NT2/D1 (cell line): ENCODE results near the gene LRCOL1.
"Not testable (repeated sequence)": the region's sequence is repeated elsewhere in the genome, so short reads cannot be mapped to it uniquely, and the experiment has no call there.

Experiments
- DNase-seq: peaks from one replicate; pipeline ENCODE4 v3.0.0-alpha.2; 2011; ENCODE audit warnings: low read depth, low spot score
- H3K27me3 ChIP-seq: 2 replicates; pipeline ENCODE4 v1.6.0; 2011; ENCODE audit warnings: mild to moderate bottlenecking; ENCODE audit not compliant: insufficient read length, insufficient read depth
- H3K36me3 ChIP-seq: 2 replicates; pipeline ENCODE4 v1.6.1; 2011; ENCODE audit warnings: mild to moderate bottlenecking, low read length, mixed read lengths; ENCODE audit not compliant: insufficient read depth, insufficient read length
- H3K4me1 ChIP-seq: 2 replicates; pipeline ENCODE4 v1.5.1; 2011; ENCODE audit not compliant: insufficient read depth, insufficient read length
- H3K4me3 ChIP-seq: 2 replicates; pipeline ENCODE4 v1.5.1; 2011; ENCODE audit warnings: low read depth; ENCODE audit not compliant: insufficient read length
- H3K9ac ChIP-seq: 2 replicates; pipeline ENCODE4 v1.6.0; 2011; ENCODE audit warnings: low read depth; ENCODE audit not compliant: insufficient read length
- H3K9me3 ChIP-seq: 2 replicates; pipeline ENCODE4 v1.5.1; 2011; ENCODE audit warnings: mild to moderate bottlenecking, low read length; ENCODE audit not compliant: insufficient read depth
- SUZ12 ChIP-seq: IDR thresholded peaks from 2 replicates; pipeline ENCODE4 v1.6.1; 2011; ENCODE audit not compliant: insufficient read length, insufficient read depth; ENCODE audit errors: extremely low read depth
- YY1 ChIP-seq: IDR thresholded peaks from 2 replicates; pipeline ENCODE4 v1.6.1; 2011; ENCODE audit not compliant: insufficient read length, insufficient read depth
- ZNF274 ChIP-seq: IDR thresholded peaks from 2 replicates; pipeline ENCODE4 v1.6.1; 2011; ENCODE audit warnings: mild to moderate bottlenecking, low read depth, low read length

The LRCOL1 gene

DNA sequence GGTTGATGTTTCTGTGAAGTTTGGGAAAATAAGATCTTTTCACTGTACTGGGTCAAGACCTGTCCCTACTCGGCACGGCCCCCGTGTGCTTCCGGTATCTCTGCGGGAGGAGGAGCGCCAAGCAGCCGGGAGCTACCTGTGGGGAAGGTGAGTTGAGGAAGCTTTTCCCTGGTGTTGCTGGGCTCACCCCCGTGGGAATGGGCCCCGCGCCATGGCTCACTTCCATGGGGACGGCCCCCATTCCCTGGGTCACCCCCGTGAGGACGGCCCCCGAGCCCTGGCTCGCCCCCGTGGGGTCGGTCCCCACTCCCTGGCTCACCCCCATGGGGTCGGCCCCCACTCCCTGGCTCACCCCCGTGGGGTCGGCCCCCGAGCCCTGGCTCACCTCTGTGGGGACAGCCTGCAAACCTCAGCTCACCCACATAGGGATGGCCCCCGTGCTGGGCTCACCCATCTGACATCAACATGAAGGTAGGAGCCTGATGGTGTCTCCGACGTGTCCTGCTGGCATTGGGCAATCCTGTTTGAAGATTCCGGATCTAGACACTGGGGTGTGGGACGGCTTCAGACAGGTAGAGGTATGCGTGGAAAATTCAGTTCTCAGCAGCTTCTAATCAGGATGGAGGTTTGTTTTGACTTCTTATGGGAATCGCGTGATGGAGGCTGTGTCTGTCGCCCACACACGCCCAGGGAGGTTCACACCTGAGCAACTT lies 9.1 kb downstream of the LRCOL1 start:
- TF ChIP-seq ZNF274 (no peak), SUZ12 (no peak), YY1 (no peak)
- no peak for DNase-seq
- H3K27me3 ChIP-seq: peaks cover 73% of the 10 kb centered on the region
- H3K4me1 ChIP-seq: peaks cover 24% of the 10 kb centered on the region
- H3K4me3 ChIP-seq: no peak overlapping the region
- H3K36me3 ChIP-seq: no peaks in the 10 kb centered on the region
- H3K9ac ChIP-seq: no peak overlapping the region
- H3K9me3 ChIP-seq: no peaks in the 10 kb centered on the region

DNA sequence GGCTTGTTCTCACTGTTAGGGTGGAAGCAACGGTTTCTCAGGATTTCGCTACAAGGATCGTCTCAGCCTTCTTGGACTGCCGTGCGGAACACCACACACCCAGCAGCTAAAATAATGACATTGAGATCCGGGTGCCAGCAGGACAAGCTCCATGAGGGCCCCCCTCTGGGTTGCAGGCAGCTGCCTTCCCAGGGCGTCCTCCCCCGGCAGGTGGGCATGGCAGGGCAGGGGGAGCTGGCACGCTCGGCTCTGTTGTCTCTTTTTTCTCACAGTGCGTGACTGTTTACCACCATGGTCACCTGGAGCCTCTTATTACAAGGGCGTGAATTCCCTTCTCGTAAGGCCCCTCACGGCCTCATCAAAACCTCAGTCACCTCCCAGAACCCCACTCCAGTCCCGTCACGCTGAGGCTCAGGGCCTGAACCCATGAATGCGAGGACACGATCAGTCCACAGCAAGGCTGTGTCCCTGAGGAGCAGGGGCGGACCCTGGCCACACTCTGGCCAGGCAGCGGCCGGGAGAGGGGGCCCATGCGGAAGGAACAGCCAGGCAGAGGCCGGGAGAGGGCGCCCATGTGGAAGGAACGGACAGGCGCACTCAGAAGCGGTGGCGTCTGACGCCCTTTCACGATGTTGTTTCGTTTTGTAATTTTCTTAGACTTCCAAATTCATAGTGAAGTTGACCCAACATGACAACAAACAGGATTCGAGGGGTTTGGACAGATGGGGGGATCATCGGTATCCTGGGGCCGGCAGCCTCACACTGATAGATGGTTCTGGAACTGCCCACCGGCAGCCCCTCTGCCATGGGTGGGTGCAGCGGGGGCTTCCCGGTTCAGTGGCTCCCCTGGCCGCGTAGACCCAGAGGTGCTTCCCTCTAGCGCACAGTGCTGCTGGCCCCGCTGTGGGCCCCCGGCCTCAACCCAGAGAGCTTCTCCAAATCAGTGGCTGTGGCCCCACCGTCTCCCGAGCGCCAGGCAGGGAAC lies 10.0 kb downstream of the LRCOL1 start:
- no peak for DNase-seq
- H3K9ac ChIP-seq: peak overlapping the region; percentile 68

DNA sequence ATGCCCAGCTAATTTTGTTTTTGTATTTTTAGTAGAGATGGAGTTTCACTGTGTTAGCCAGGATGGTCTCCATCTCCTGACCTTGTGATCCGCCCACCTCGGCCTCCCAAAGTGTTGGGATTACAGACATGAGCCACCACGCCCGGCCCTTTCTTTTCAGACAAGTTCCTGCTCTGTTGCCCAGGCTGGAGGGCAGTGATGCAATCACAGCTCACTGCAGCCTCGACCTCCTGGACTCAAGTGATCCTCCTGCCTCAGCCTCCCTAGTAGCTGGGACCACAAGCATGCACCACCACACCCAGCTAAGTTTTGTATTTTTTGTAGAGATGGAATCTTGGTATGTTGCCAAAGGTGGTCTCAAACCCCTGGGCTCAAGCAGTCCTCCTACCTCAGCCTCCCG lies 10.9 kb downstream of the LRCOL1 start:
- H3K27me3 ChIP-seq: peaks cover 70% of the 10 kb centered on the region
- H3K9ac ChIP-seq, DNase-seq, H3K4me3 ChIP-seq, H3K36me3 ChIP-seq, H3K9me3 ChIP-seq: not testable (repeated sequence)
- peaks cover 24% of the 10 kb centered on the region for H3K4me1 ChIP-seq

More for the DNA sequence above, 10.0 kb downstream of the LRCOL1 start:
- Histone ChIP-seq H3K36me3 (no peaks in the 10 kb centered on the region), H3K4me3 (no peak overlapping the region), H3K27me3 (peaks cover 74% of the 10 kb centered on the region), H3K9me3 (no peaks in the 10 kb centered on the region), H3K4me1 (peaks cover 24% of the 10 kb centered on the region)
- no peak for TF ChIP-seq YY1
- no peak for TF ChIP-seq SUZ12
- TF ChIP-seq ZNF274: no peak

DNA sequence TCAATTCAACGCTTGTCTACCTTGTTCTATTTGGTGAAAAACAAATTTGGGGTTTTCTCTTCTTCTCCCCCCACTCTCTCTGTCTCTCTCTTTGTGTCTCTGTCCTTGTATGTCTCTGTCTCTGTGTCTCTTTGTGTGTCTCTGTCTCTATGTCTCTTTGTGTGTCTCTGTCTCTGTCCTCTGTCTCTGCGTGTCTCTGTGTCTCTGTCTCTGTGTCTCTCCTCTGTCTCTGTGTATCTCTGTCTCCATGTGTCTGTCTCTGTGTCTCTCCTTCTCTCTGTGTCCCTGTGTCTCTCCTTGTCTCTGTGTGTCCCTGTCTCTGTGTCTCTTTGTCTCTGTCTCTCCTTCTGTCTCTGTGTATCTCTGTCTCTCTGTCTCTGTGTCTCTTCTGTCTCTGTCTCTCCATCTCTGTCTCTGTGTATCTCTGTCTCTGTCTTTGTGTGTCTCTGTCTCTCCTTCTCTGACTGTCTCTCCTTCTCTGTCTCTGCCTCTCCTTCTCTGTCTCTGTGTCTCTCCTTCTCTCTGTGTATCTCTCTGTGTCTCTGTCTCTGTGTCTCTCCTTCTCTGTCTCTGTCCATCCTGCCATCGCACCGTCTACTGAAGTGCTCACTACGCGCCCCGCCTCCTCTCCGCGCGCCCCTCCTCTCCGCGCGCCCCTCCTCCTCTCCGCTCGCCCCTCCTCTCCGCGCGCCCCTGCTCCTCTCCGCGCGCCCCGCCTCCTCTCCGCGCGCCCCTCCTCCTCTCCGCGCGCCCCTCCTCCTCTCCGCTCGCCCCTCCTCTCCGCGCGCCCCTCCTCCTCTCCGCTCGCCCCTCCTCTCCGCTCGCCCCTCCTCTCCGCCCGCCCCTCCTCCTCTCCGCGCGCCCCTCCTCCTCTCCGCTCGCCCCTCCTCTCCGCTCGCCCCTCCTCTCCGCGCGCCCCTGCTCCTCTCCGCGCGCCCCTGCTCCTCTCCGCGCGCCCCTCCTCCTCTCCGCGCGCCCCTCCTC lies 12.8 kb downstream of the LRCOL1 start:
- Histone ChIP-seq H3K9me3 (no peaks in the 10 kb centered on the region), H3K27me3 (peaks cover 70% of the 10 kb centered on the region), H3K9ac (no peak overlapping the region), H3K36me3 (no peaks in the 10 kb centered on the region), H3K4me3 (peak overlapping the region; percentile 31), H3K4me1 (peaks cover 13% of the 10 kb centered on the region)
- TF ChIP-seq SUZ12: no peak
- no peak for TF ChIP-seq ZNF274
- TF ChIP-seq YY1: no peak
- no peak for DNase-seq

DNA sequence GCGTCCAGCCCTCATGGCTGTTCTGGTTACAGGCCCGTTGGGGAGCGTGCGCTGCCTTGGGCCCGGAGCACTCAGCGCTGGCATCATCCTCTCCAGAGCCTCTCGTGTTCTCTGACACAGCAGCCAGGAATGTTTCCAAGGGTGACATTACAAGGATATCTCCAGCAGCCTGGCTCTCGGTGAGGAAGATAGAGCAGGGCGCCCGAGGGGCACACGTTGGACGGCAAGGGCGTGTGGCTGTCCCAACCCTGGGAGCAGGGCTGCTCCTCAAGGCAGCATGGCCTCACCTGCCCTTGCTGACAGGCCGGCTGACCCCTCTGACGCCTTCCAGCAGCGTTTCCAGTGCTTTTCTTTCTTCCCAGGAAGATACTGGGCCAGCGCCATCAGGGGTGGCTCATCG lies 14.4 kb downstream of the LRCOL1 start:
- Histone ChIP-seq H3K9me3 (no peaks in the 10 kb centered on the region), H3K36me3 (no peaks in the 10 kb centered on the region), H3K4me3 (no peak overlapping the region), H3K9ac (no peak overlapping the region), H3K4me1 (peaks cover 12% of the 10 kb centered on the region), H3K27me3 (peaks cover 67% of the 10 kb centered on the region)
- TF ChIP-seq YY1 (no peak), SUZ12 (no peak), ZNF274 (no peak)
- no peak for DNase-seq

DNA sequence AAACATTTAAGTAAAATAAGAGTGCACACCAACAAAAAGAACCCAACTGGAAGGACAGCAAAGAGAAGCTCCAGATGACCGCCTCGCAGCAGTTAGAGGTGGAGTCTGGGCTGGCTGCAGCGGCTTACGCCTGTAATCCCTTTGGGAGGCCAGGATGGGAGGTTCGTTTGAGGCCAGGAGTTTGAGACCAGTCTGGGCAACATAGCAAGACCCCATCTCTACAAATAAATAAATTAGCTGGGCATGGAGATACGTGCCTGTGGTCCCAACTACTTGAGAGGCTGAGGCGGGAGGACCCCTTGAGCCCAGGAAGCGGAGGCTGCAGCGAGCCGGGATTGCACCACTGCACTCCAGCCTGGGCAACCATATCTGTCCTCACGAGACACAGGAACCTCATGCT lies 15.2 kb downstream of the LRCOL1 start:
- Histone ChIP-seq H3K4me3 (no peak overlapping the region), H3K9me3 (no peaks in the 10 kb centered on the region), H3K4me1 (peaks cover 6% of the 10 kb centered on the region), H3K36me3 (no peaks in the 10 kb centered on the region), H3K27me3 (peaks cover 66% of the 10 kb centered on the region), H3K9ac (no peak overlapping the region)
- DNase-seq: no peak
- TF ChIP-seq YY1 (no peak), SUZ12 (no peak), ZNF274 (no peak)

DNA sequence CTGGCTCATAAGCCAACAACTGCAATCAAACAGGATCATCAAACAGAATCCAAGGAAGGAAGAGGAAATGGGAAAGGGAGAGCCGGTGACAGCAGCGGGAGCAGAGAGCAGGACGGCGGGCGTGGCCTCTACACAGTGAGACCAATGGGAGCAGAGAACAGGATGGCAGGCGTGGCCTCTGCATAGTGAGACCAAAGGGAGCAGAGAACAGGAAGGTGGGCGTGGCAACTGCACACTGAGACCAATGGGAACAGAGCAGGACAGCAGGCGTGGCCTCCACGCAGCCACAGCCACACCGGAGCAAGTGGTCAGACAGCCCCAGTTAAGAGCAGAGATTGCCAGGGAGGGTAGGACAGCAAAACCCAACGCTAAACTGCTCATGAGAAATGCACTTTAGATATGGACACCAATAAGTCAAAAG lies 16.4 kb downstream of the LRCOL1 start:
- DNase-seq: peak; percentile 66
- Histone ChIP-seq H3K36me3 (no peaks in the 10 kb centered on the region), H3K4me1 (peaks cover 3% of the 10 kb centered on the region), H3K9ac (no peak overlapping the region), H3K9me3 (no peaks in the 10 kb centered on the region), H3K27me3 (peaks cover 73% of the 10 kb centered on the region), H3K4me3 (no peak overlapping the region)
- TF ChIP-seq ZNF274 (no peak), SUZ12 (no peak), YY1 (no peak)
